GM18907 (cell line): ENCODE measurements around the gene THAP5.

Source experiments
- ATAC-seq: cut with Tn5 transposase; IDR thresholded peaks from one replicate; pipeline ENCODE4 v1.9.1; 2021; ENCODE audit warnings: mild to moderate bottlenecking, moderate library complexity; ENCODE audit not compliant: unreplicated experiment

THAP5 gene, protein sequence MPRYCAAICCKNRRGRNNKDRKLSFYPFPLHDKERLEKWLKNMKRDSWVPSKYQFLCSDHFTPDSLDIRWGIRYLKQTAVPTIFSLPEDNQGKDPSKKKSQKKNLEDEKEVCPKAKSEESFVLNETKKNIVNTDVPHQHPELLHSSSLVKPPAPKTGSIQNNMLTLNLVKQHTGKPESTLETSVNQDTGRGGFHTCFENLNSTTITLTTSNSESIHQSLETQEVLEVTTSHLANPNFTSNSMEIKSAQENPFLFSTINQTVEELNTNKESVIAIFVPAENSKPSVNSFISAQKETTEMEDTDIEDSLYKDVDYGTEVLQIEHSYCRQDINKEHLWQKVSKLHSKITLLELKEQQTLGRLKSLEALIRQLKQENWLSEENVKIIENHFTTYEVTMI

DNA sequence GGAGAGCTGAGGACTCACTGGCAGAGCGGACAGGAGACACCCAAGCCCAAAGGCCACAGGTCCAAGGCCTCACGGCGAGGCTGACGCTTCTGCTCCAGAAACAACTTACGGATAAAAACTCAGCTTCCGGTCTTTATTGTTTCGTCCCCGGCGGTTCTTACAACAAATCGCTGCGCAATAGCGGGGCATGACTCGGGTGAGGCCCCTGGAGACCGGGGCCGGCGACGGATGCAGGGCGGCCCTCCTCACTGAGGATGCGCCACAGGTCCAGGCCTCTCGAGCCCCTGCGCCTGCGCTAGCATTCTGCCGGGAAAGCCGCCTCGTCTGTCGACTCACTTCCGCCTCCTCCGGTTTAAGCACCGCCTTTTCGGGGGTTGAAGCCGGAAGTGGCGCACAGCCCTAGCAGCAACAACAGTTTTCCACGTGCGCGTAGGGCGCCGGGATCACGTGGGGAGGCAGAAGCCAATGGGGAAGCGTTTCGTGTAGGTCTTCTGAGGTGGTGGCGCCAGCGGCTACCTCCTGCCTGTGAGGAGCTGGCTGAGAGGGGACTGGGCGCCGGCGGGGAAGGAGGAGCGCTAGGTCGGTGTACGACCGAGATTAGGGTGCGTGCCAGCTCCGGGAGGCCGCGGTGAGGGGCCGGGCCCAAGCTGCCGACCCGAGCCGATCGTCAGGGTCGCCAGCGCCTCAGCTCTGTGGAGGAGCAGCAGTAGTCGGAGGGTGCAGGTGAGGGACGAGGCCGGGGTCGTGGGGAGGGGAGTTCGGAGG is at the start of gene THAP5, which contains the start of gene DNAJB9:
TSS of gene THAP5 (minus strand) at position 326 of the 765 bp plus-strand sequence. CDS start at position 189, 137 bp downstream.
TSS of gene DNAJB9 (plus strand) at position 494 of the 765 bp plus-strand sequence. CDS start 1,853 bp downstream, outside the sequence.
- peak; percentile 96 for ATAC-seq

GRCh38 chr7:108618056-108618455 is 48.5 kb upstream of the THAP5 start:
- ATAC-seq = no peak

GRCh38 chr7:108614896-108615295 is 45.4 kb upstream of the THAP5 start:
- no peak for ATAC-seq

- no peak for ATAC-seq
These were observed 44.5 kb upstream of the THAP5 start for GRCh38 chr7:108613949-108614381.

DNA sequence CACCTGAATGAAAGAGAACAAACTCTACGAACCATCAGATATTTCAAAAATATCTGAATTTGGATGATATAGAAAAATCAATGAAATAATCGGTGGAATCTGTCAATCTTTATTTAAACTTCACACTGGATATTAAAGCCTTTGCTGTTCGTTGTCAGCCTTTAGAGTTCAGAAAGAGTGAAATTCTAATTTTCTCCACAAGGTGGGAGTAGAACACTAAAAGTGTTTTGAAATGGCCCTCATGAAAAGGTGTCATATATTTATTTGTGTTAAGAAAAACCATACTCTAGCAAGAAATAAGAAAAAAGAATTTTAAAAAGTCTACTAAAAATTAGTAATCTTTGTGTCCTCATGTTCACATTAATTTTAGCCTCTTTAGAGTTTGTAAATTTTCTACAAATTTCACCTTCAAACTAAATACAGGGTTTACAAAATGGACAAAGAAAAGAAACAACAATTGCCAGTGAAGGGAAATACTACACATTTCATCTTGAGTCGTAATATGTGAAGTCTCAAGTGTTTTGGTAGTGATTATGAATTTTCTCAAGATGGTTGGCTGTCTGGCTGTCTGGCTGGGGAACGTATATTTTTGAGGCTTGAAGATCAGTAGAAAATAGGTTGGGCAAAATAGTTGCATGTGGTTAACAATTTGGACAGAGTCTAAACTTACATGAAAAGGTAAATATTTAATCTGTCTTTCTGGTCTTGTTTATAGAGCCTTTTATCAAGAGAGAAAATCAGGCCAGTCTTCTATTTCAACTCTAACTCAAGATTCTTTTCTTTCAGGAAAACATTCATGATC is 43.8 kb upstream of the THAP5 start:
- peak; percentile 78 for ATAC-seq

DNA sequence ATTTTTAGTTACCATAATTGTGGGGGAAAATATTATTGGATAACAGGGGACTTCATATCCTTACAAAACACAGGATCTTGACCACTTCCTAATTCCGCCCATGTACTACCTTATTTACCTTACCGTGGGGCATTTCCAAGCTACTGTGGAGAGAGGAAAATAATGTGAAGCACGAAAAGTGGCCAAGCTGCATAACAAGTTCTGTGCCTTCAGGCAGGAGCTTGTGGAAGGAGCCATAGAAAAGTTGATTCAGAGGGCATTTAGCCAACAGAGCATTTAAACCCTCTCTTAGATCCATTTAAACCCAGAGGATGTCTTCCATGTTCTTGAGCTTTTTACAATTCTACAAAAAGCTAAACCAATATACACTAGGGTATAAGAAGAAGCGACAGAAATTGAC is 41.8 kb upstream of the THAP5 start:
- ATAC-seq = no peak

- no peak for ATAC-seq
These were observed 40.1 kb upstream of the THAP5 start for GRCh38 chr7:108609643-108610042.

GRCh38 chr7:108605559-108606201 is 36.2 kb upstream of the THAP5 start:
- peak; percentile 68 for ATAC-seq

GRCh38 chr7:108604307-108605077 is 35.0 kb upstream of the THAP5 start:
- ATAC-seq = no peak

DNA sequence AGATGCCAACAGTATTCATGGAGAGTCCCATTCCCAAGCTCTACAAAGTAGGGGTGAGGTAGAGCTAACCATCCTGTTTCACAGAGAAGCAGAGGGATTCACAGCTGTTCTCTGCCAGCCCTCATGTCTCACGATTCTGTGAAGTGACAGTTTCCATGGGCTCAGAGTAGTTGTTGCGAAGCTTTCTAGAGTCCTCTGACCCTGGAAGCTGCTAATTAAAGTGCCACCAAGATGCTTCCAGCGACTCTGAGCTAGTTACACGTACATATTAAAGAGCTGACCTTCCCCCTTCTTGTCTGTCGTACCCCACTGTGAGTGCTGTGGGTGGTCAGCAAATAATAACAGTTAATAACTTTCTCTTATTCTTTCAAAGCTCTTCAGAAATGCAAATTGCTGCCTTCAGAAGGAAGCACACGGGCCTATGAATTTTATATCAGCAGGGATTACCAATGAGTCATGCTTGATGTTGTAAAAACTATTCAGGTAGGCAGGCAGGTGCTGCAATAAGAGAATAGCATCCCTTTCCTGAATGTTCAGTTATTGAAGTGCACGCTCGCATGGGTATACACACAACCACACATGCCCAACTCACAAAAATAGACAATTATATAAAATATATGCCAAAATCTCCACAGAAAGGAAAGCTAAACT is 34.3 kb upstream of the THAP5 start:
- ATAC-seq = no peak

DNA sequence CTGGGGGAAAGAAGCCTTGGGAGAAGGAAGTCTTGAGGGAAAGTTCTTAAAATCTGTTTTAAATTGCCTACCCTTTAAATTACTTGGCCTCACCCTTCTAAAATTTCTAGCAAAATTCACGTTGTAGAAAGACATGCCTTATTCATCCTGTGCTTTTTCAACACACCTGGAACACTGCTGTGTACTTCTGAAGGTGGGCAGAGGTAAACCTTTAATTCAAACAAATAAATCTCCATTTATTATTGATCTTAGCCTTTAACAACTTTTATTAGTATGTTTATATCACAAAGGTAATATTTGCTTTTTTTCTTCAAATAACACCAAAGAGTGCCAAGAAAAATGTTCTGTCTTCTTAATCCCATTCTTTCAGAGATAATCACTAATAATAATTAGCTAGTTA is 30.9 kb upstream of the THAP5 start:
- no peak for ATAC-seq

DNA sequence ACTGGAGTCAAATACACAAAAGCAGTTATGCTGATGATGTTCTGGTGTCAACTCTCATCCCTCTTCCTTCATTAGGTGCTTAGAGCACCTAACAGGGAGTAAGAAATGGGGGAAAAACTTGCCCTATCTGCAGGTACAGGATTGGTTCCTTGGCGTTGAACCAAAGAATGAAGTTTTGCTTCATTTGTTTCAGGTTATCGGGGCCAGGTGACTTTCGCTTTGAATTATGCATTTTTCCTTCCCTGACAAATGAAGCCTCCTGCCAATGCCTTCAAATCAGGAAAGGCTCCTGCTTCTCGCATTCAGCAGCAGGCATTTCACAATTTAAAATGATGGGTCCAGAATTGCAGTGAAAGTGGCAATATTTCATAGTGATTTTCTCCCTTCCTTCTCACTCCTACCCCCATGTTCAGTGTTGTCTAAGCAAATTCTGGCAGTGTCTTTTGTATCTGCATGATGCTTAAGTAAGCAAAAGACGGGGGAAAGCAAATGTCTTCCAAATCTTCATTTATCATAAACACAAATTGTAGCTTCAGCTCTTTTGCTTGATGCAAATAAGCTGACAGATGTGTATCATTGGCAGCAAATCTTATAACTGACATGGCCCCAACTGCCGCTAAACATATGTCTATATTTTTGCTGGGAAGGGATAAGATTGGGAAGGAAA is 29.5 kb upstream of the THAP5 start:
- no peak for ATAC-seq

- ATAC-seq = no peak
These were observed 28.6 kb upstream of the THAP5 start for GRCh38 chr7:108598153-108598552.

DNA sequence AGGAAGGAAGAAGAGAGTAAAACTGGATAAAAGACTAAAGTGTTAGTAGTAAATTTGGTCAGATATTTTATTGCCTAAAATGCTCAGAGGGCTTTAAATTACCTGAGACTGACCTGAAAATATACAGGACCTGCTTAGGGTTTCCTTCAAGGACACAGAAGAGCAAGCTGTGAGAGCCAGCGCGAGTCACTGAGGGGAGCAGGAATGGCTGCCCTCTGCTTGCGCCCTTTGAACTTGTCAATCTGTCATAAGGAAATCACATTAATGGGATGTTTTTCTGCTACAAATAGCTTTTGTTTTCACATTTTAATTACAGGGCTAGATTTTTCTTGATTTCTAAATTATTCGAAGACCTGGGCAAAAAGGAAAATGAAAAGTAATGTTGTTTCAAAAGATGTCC is 27.1 kb upstream of the THAP5 start:
- no peak for ATAC-seq

DNA sequence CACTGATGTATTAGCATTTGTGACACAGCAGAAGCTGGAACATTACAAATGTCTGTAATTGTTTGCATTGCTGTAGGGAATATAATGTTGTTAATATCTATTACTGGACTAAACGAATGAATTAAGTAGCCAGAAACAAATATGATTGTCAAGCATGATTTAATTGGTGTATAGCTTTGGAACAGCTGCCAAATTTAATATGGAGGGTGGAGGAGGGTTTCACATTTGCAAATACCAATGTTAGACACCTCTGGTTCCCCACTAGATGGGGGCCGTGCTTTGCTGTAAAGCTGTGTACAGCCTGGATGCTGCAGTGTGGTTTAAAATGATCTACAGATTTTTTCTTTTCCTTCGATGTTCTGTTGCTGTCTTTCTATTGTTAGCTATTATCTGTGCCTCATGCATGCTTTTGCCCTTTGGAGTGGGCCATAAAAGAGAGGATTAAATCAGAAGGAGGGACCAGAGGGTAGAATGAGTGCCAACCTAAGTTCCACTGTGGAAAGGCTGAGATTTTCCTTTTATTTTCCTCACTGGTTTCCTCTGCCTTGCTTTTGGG is 23.2 kb upstream of the THAP5 start:
- ATAC-seq = no peak

- ATAC-seq = no peak
These were observed 21.1 kb upstream of the THAP5 start for GRCh38 chr7:108590606-108591005.

- ATAC-seq = peak; percentile 82
These were observed 20.4 kb upstream of the THAP5 start for GRCh38 chr7:108589874-108590273.

DNA sequence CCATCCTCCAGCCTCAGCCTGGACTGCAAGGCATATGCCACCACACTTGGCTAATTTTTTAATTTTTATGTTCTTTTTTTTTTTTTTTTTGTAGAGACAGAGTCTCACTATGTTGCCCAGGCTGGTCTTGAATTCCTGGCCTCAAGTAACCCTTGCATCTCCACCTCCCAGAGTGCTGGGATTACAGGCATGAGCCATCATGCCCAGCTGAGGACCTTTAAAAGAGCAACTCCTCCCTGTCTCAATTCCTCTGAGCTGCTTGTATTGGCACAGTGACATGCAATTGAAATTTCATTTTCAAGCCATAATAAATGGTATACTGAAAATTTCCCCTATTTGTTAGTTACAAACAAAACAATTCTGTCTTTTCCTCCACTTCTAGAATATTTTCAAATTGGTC is 19.7 kb upstream of the THAP5 start:
- ATAC-seq = no peak
